GM12865 (cell line): ENCODE results near the gene TCF12.
A peak's percentile ranks its signal among the peaks of the same experiment; 100 is the strongest.

Experiments used
- DNase-seq: peaks from one replicate; pipeline ENCODE4 v3.0.0; 2010; ENCODE audit warnings: low read depth
- H3K4me3 ChIP-seq: 2 replicates; pipeline ENCODE4 v1.5.1; 2011; ENCODE audit warnings: mild to moderate bottlenecking, low read depth, low read length, control low read depth
- CTCF ChIP-seq: IDR thresholded peaks from 2 replicates; pipeline ENCODE4 v1.5.1; 2011; ENCODE audit warnings: low read length, control low read depth, low read depth, inconsistent platforms; ENCODE audit not compliant: insufficient read depth; ENCODE audit errors: missing control alignments

The TCF12 gene

DNA sequence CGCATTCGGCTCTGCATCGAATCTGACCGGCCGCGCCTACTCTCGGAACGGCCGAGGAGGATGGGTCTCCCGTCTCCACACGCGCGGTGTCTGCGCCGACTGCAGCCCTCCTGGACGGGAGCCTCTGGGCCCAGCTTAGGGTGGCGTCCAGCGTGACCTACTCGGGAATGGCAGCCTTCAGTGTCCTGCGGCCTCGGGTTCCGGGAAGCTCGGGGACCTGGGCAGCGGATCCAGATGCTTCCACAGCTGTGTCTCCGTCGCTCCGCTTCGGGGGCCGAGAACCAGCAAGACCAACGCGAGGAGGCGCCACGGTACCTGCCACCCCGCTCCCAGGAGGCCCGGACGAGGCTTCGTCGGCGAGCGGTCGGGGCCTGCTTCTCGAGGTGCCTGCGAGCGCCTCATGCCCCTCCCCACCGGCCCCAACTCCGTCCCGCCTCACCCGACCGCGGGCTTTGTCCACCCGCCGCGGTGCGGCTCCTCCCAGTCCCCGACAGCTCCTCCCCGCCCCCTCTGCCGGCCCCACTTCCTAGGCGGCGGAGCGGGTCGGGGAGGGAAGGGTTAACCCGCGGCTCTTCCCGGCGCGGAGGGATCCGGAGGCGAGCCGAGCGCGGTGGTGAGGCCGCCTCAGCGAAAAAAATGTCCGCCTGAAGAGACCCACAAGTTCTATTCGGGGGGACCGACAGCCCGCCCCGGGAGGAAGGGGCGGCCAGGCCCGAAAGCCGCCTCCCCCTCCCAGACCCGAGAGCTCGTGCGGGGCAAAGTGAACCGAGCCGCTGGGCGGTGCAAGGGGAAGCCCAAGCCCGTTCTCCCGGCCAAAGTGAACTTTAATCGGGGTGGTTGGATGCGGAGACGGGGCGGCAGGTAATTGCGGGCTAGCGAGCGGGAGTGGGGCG, at the start of gene TCF12:
Gene TCF12, plus strand, starts transcription at position 599 of the 893 bp plus-strand sequence. CDS start 1,270 bp downstream, outside the sequence.
- H3K4me3 ChIP-seq = peak within 1 kb of the TSS; percentile 94
- TF ChIP-seq CTCF = peak; percentile 55
- DNase-seq = peak; percentile 99

DNA sequence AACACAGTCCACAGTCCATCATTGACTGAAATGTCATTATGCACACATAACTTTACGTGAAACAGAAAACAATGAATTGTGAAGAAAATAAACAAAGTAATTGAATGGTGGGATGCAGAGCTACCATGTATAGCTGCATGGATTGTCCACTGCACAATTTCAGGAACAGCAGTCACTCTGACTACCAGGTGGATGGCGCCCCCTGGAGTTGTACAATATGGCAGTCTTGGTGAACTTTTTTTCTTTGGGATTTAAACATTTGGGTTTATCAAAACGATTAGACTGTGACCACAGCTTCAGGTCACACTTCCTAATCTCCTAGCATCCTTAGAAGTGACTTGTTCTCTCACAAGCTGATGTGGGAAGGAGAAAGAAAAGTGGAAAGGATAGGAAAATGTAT, 48.9 kb upstream of the TCF12 start:
- peak; percentile 32 for TF ChIP-seq CTCF
- DNase-seq = peak; percentile 45
- H3K4me3 ChIP-seq = no peak overlapping the region

DNA sequence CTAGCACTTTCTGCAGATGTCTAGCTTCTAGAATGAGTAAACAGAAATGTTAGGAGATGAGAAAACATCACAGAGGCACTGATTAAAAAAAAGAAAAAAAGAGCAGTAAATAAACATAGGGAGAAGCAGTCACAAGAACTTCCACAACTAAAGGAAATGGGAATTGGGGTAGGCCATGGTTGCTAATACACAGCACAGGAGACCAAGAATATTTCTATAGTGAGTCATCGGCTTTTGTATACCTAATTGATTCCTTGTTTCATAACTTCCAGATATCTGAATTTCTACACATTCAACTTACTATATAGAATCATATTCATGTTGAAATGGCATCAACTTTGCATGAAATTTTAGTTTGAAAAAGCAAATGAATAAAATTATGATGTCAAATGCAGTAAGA, 47.3 kb upstream of the TCF12 start:
- H3K4me3 ChIP-seq = no peak overlapping the region
- no peak for DNase-seq
- TF ChIP-seq CTCF = no peak

GRCh38 chr15:56871867-56872266, 46.6 kb upstream of the TCF12 start:
- no peak overlapping the region for H3K4me3 ChIP-seq
- no peak for DNase-seq
- TF ChIP-seq CTCF = no peak

DNA sequence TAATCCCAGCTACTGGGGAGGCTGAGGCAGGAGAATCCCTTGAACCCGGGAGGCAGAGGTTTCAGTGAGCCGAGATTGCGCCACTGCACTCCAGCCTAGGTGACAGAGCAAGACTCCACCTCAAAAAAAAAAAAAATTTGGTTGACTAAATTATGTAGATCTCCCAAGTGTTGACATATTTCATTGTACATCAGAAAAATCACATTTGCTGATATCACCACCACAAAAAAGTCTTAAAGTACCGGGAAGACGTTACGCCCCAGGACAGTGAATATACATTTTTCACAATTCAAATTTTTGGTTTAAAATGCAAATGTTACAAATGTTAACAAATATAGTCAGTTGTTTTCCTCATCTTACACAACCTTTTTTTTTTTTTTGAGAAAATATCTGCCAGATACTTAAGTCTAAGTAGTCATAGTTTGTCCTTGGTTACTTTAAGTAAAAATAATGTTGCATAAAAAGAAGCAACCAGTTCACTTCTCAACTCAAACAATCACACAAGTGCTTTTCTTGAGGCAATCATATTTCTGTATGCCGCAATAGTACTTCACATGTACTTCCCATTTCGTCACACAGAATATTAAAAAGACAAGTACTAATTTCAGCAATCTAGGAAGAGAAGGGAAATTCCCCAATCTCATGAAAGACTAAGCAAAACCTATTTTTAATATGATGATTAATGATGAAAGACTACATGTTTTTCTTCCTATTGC, 41.0 kb upstream of the TCF12 start:
- no peak for TF ChIP-seq CTCF
- no peak for DNase-seq
- no peak overlapping the region for H3K4me3 ChIP-seq

DNA sequence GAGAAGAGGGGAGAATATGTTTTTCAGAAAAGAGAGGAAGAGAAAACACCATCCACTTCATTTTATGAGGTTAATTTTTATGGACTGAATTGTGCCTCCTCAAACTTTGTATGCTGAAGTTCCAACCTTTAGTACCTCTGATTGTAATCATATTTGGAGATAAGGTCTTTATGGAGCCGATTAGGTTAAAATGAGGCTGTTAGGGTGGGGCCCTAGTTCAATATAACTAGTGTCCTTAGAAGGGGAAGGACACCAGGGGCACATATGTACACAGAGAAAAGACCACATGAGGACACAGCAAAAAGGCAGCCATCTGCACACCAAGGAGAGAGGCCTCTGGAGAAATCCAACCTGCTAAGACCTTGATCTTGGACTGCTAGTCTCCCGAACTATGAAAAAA, 38.9 kb upstream of the TCF12 start:
- TF ChIP-seq CTCF = no peak
- H3K4me3 ChIP-seq = no peak overlapping the region
- DNase-seq = no peak
